ENCODE data around the gene PUS10.

Gene PUS10

GRCh38 chr2:60962528-60962927 is 55.5 kb downstream of the PUS10 start:
- H3K4me3 Mint-ChIP-seq, result no peak overlapping the region
- no peaks in the 10 kb centered on the region for H3K27me3 Mint-ChIP-seq (ENCODE audit: low read depth)
- H3K27ac Mint-ChIP-seq, result no peak overlapping the region
- H3K4me1 Mint-ChIP-seq, result peaks cover 8% of the 10 kb centered on the region
- peaks cover 4% of the 10 kb centered on the region for H3K36me3 Mint-ChIP-seq (ENCODE audit: low read depth)
- H3K9me3 Mint-ChIP-seq, result no peaks in the 10 kb centered on the region
- TF ChIP-seq CTCF (IDR thresholded peaks at IDR 0.05; ENCODE audit: unreplicated experiment in 3 of 3), result no peak

- no peak overlapping the region for H3K4me3 Mint-ChIP-seq
- TF ChIP-seq CTCF (IDR thresholded peaks at IDR 0.05; ENCODE audit: unreplicated experiment in 3 of 3), result no peak
- no peak overlapping the region for H3K27ac Mint-ChIP-seq
- no peaks in the 10 kb centered on the region for H3K27me3 Mint-ChIP-seq (ENCODE audit: low read depth)
- peaks cover 4% of the 10 kb centered on the region for H3K36me3 Mint-ChIP-seq (ENCODE audit: low read depth)
- peaks cover 13% of the 10 kb centered on the region for H3K4me1 Mint-ChIP-seq
- no peaks in the 10 kb centered on the region for H3K9me3 Mint-ChIP-seq
Measured at GRCh38 chr2:60961457-60961856, 56.6 kb downstream of the PUS10 start.

GRCh38 chr2:60960706-60961105 is 57.3 kb downstream of the PUS10 start:
- Mint-ChIP-seq H3K4me3 (no peak overlapping the region), H3K4me1 (peaks cover 13% of the 10 kb centered on the region), H3K9me3 (no peaks in the 10 kb centered on the region), H3K36me3 (ENCODE audit: low read depth) (peaks cover 4% of the 10 kb centered on the region), H3K27ac (no peak overlapping the region), H3K27me3 (ENCODE audit: low read depth) (no peaks in the 10 kb centered on the region)
- TF ChIP-seq CTCF (IDR thresholded peaks at IDR 0.05; ENCODE audit: unreplicated experiment in 3 of 3), result no peak

- H3K36me3 Mint-ChIP-seq (ENCODE audit: low read depth), result peaks cover 4% of the 10 kb centered on the region
- no peak overlapping the region for H3K27ac Mint-ChIP-seq
- no peaks in the 10 kb centered on the region for H3K9me3 Mint-ChIP-seq
Measured at GRCh38 chr2:60959501-60959900, 58.6 kb downstream of the PUS10 start.

GRCh38 chr2:60958800-60959199 is 59.3 kb downstream of the PUS10 start:
- peaks cover 13% of the 10 kb centered on the region for H3K4me1 Mint-ChIP-seq
- no peaks in the 10 kb centered on the region for H3K9me3 Mint-ChIP-seq
- no peak overlapping the region for H3K4me3 Mint-ChIP-seq
- TF ChIP-seq CTCF (IDR thresholded peaks at IDR 0.05; ENCODE audit: unreplicated experiment in 3 of 3), result no peak
- no peak overlapping the region for H3K27ac Mint-ChIP-seq
- no peaks in the 10 kb centered on the region for H3K27me3 Mint-ChIP-seq (ENCODE audit: low read depth)
- peaks cover 9% of the 10 kb centered on the region for H3K36me3 Mint-ChIP-seq (ENCODE audit: low read depth)

More at GRCh38 chr2:60959501-60959900, 58.6 kb downstream of the PUS10 start:
- Mint-ChIP-seq H3K4me1 (peaks cover 13% of the 10 kb centered on the region), H3K4me3 (no peak overlapping the region), H3K27me3 (ENCODE audit: low read depth) (no peaks in the 10 kb centered on the region)
- no peak for TF ChIP-seq CTCF (IDR thresholded peaks at IDR 0.05; ENCODE audit: unreplicated experiment in 3 of 3)

GRCh38 chr2:60958361-60958760 is 59.7 kb downstream of the PUS10 start:
- TF ChIP-seq CTCF (IDR thresholded peaks at IDR 0.05; ENCODE audit: unreplicated experiment in 3 of 3), result no peak
- no peaks in the 10 kb centered on the region for H3K27me3 Mint-ChIP-seq (ENCODE audit: low read depth)

More at GRCh38 chr2:60958361-60958760, 59.7 kb downstream of the PUS10 start:
- H3K36me3 Mint-ChIP-seq (ENCODE audit: low read depth), result peaks cover 13% of the 10 kb centered on the region
- no peak overlapping the region for H3K4me3 Mint-ChIP-seq
- H3K9me3 Mint-ChIP-seq, result no peaks in the 10 kb centered on the region
- no peak overlapping the region for H3K27ac Mint-ChIP-seq
- H3K4me1 Mint-ChIP-seq, result peaks cover 13% of the 10 kb centered on the region
